ENCODE data around the gene BEND6. TPM values are rescaled to one million over a fixed set of nuclear protein-coding genes. Genes with fewer than 3 reads are reported as not detected.

BEND6 gene
- total RNA-seq, 2 donors from 2014 or later: 0.32 to 0.61 TPM

GRCh38 chr6:56934876-56935275 is 20.0 kb upstream of the BEND6 start:
- intact Hi-C loops (cut with DNase I): no loop called here
- Histone ChIP-seq H3K9me3 (no peaks in the 10 kb centered on the region), H3K27me3 (no peaks in the 10 kb centered on the region), H3K4me1 (no peaks in the 10 kb centered on the region), H3K9ac (ENCODE audit: low read depth in 2 of 2, low read length in 2 of 2) (no peak overlapping the region), H3K4me3 (no peak overlapping the region), H3K36me3 (no peaks in the 10 kb centered on the region), H3K27ac (no peak overlapping the region)
- no peak for DNase-seq
- no peak for TF ChIP-seq CTCF (IDR thresholded peaks at IDR 0.05)

- Histone ChIP-seq H3K9me3 (no peaks in the 10 kb centered on the region), H3K9ac (ENCODE audit: low read depth in 2 of 2, low read length in 2 of 2) (no peak overlapping the region), H3K27ac (no peak overlapping the region), H3K4me3 (no peak overlapping the region), H3K36me3 (no peaks in the 10 kb centered on the region), H3K27me3 (no peaks in the 10 kb centered on the region), H3K4me1 (no peaks in the 10 kb centered on the region)
- DNase-seq: no peak
- intact Hi-C loops (cut with DNase I): no loop called here
- no peak for TF ChIP-seq CTCF (IDR thresholded peaks at IDR 0.05)
Observed at GRCh38 chr6:56936466-56936865, 18.4 kb upstream of the BEND6 start.

- no peak overlapping the region for H3K4me3 ChIP-seq
- DNase-seq: no peak
- no peaks in the 10 kb centered on the region for H3K4me1 ChIP-seq
- no peaks in the 10 kb centered on the region for H3K27me3 ChIP-seq
- no peak overlapping the region for H3K9ac ChIP-seq (ENCODE audit: low read depth in 2 of 2, low read length in 2 of 2)
- no peaks in the 10 kb centered on the region for H3K36me3 ChIP-seq
- no peak overlapping the region for H3K27ac ChIP-seq
- no peaks in the 10 kb centered on the region for H3K9me3 ChIP-seq
- intact Hi-C loops (cut with DNase I): no loop called here
- no peak for TF ChIP-seq CTCF (IDR thresholded peaks at IDR 0.05)
Observed at GRCh38 chr6:56938649-56939191, 16.2 kb upstream of the BEND6 start.

GRCh38 chr6:56940463-56940862 is 14.4 kb upstream of the BEND6 start:
- Histone ChIP-seq H3K4me1 (no peaks in the 10 kb centered on the region), H3K36me3 (no peaks in the 10 kb centered on the region), H3K4me3 (no peak overlapping the region), H3K27ac (no peak overlapping the region), H3K27me3 (no peaks in the 10 kb centered on the region), H3K9me3 (no peaks in the 10 kb centered on the region), H3K9ac (ENCODE audit: low read depth in 2 of 2, low read length in 2 of 2) (no peak overlapping the region)
- no peak for DNase-seq
- TF ChIP-seq CTCF (IDR thresholded peaks at IDR 0.05): no peak
- intact Hi-C loops (cut with DNase I): no loop called here

- no peak for DNase-seq
- intact Hi-C loops (cut with DNase I): no loop called here
- Histone ChIP-seq H3K36me3 (no peaks in the 10 kb centered on the region), H3K4me1 (no peaks in the 10 kb centered on the region), H3K9me3 (no peaks in the 10 kb centered on the region), H3K4me3 (no peak overlapping the region), H3K27ac (no peak overlapping the region), H3K9ac (ENCODE audit: low read depth in 2 of 2, low read length in 2 of 2) (no peak overlapping the region), H3K27me3 (no peaks in the 10 kb centered on the region)
- no peak for TF ChIP-seq CTCF (IDR thresholded peaks at IDR 0.05)
Observed at GRCh38 chr6:56940977-56941376, 13.9 kb upstream of the BEND6 start.

Measured in colonic mucosa (tissue), 4 donors.